ENCODE data around the gene CAB39L.

The CAB39L gene

GRCh38 chr13:49441312-49441711 lies 2.6 kb downstream of the CAB39L start:
- no peak for DNase-seq

- DNase-seq, result no peak
Measured at GRCh38 chr13:49439609-49440008, 4.3 kb downstream of the CAB39L start.

- no peak for DNase-seq
Measured at GRCh38 chr13:49437705-49438104, 6.2 kb downstream of the CAB39L start.

GRCh38 chr13:49436890-49437289 lies 7.0 kb downstream of the CAB39L start:
- DNase-seq, result peak; percentile 46 to 72 (median 61)

GRCh38 chr13:49435992-49436391 lies 7.9 kb downstream of the CAB39L start:
- DNase-seq, result no peak

GRCh38 chr13:49429121-49429520 lies 14.7 kb downstream of the CAB39L start:
- DNase-seq, result no peak

GRCh38 chr13:49428041-49428763 lies 15.7 kb downstream of the CAB39L start:
- DNase-seq, result peak in 3 of 4 experiments; percentile 65 to 73 (median 71)

- DNase-seq, result peak; percentile 27 to 75 (median 46)
Measured at GRCh38 chr13:49424011-49424560, 19.8 kb downstream of the CAB39L start.

GRCh38 chr13:49421391-49421790 lies 22.5 kb downstream of the CAB39L start:
- DNase-seq, result peak; percentile 46 to 69 (median 60)

- DNase-seq, result peak; percentile 64 to 92 (median 88)
Measured at GRCh38 chr13:49419276-49419675, 24.6 kb downstream of the CAB39L start.

GRCh38 chr13:49418206-49418605 lies 25.7 kb downstream of the CAB39L start:
- peak in 3 of 4 experiments; percentile 41 to 63 (median 50) for DNase-seq

- peak in 2 of 4 experiments; percentile 34 to 38 for DNase-seq
Measured at GRCh38 chr13:49417161-49417560, 26.7 kb downstream of the CAB39L start.

GRCh38 chr13:49412749-49413148 lies 31.1 kb downstream of the CAB39L start:
- no peak for DNase-seq

GRCh38 chr13:49411353-49411752 lies 32.5 kb downstream of the CAB39L start:
- DNase-seq, result no peak

GRCh38 chr13:49410477-49410876 lies 33.4 kb downstream of the CAB39L start:
- no peak for DNase-seq

- DNase-seq, result no peak
Measured at GRCh38 chr13:49410006-49410405, 33.9 kb downstream of the CAB39L start.

- no peak for DNase-seq
Measured at GRCh38 chr13:49409008-49409407, 34.9 kb downstream of the CAB39L start.

GRCh38 chr13:49407936-49408335 lies 35.9 kb downstream of the CAB39L start:
- DNase-seq, result no peak

- no peak for DNase-seq
Measured at GRCh38 chr13:49407068-49407467, 36.8 kb downstream of the CAB39L start.

- no peak for DNase-seq
Measured at GRCh38 chr13:49404703-49405020, 39.2 kb downstream of the CAB39L start.

GRCh38 chr13:49403996-49404702 lies 39.7 kb downstream of the CAB39L start:
- peak in 3 of 4 experiments; percentile 16 to 80 (median 78) for DNase-seq

GRCh38 chr13:49400755-49401659 lies 42.9 kb downstream of the CAB39L start:
- DNase-seq, result peak; percentile 66 to 85 (median 72)
